ENCODE results near the gene TRIM63. TPM values are rescaled to one million over a fixed set of nuclear protein-coding genes. Genes with fewer than 3 reads are reported as not detected.
A peak's percentile ranks its signal among the peaks of the same experiment; 100 is the strongest.

TRIM63 gene
- total RNA-seq, 1 donor = 0.36 TPM

DNA sequence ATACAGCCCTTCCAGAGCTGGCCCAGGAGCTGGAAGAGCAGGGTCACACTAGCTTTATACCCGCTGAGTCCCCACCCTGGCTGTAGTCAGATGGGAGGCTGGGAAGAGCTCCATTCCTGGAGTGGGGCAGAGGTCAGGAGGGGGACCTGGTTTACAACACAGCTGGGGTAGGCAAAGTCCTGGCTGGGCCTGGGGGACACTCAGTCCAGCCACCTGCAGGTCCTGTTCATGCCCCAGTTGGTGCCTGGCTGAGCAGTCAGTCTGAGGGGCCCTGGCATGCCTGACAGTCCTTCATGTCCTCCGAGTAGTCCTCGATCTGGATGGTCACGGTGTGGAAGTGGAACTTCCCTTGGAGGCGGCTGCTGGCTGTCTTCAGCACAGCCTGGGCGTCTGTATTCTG lies 28.5 kb downstream of the TRIM63 start:
- Histone ChIP-seq H4K20me1 (ENCODE audit: insufficient read depth, low read length) (no peaks in the 10 kb centered on the region), H3K27me3 (ENCODE audit: insufficient read depth, low read length) (peaks cover 26% of the 10 kb centered on the region)
- TF ChIP-seq CTCF (IDR thresholded peaks at IDR 0.05; ENCODE audit: extremely low read depth, low read depth, low read length) = no peak

DNA sequence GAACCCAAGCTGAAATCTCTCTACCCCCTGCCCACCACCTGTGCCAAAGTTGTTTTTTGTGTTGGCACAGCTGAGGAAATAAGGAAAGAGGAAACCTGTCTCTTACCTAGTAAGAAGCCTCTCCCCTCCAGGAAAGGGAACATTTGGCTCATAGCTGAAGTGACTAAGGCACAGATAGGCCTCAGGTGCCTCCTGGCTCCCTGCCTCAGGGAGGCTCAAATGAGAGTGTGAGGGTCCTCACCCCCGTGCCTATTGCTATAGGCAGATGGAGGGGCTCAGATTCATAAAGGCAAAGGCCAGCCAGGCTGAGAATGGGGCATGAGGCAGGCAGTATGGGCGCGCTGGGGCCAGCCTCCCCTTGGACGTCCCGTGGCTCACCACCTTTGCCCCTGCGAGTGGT lies 29.0 kb downstream of the TRIM63 start:
- no peak for TF ChIP-seq CTCF (IDR thresholded peaks at IDR 0.05; ENCODE audit: extremely low read depth, low read depth, low read length)
- no peaks in the 10 kb centered on the region for H3K9me3 ChIP-seq (ENCODE audit: low read depth, low read length)
- peak; percentile 82 for DNase-seq (ENCODE audit: insufficient read length, low spot score, missing footprints)
- H3K4me2 ChIP-seq (ENCODE audit: insufficient read depth, low read length) = no peak overlapping the region
- H3K27ac ChIP-seq (ENCODE audit: low read depth, low read length) = no peak overlapping the region
- H3K79me2 ChIP-seq (ENCODE audit: insufficient read depth, low read length) = no peaks in the 10 kb centered on the region
- peaks cover 22% of the 10 kb centered on the region for H3K27me3 ChIP-seq (ENCODE audit: insufficient read depth, low read length)
- peaks cover 19% of the 10 kb centered on the region for H3K4me1 ChIP-seq (ENCODE audit: insufficient read depth, low read length)
- no peak overlapping the region for H2AFZ ChIP-seq (ENCODE audit: low read length)
- H3K36me3 ChIP-seq (ENCODE audit: insufficient read depth, low read length) = no peaks in the 10 kb centered on the region
- no peak overlapping the region for H3K4me3 ChIP-seq (ENCODE audit: insufficient read depth, low read length)
- no peaks in the 10 kb centered on the region for H4K20me1 ChIP-seq (ENCODE audit: insufficient read depth, low read length)

More for the DNA sequence above, 28.5 kb downstream of the TRIM63 start:
- H3K9me3 ChIP-seq (ENCODE audit: low read depth, low read length) = no peaks in the 10 kb centered on the region
- no peak overlapping the region for H3K27ac ChIP-seq (ENCODE audit: low read depth, low read length)
- H3K36me3 ChIP-seq (ENCODE audit: insufficient read depth, low read length) = no peaks in the 10 kb centered on the region
- H3K4me2 ChIP-seq (ENCODE audit: insufficient read depth, low read length) = no peak overlapping the region
- H3K79me2 ChIP-seq (ENCODE audit: insufficient read depth, low read length) = no peaks in the 10 kb centered on the region
- peak; percentile 73 for DNase-seq (ENCODE audit: insufficient read length, low spot score, missing footprints)
- peaks cover 19% of the 10 kb centered on the region for H3K4me1 ChIP-seq (ENCODE audit: insufficient read depth, low read length)
- no peak overlapping the region for H2AFZ ChIP-seq (ENCODE audit: low read length)
- no peak overlapping the region for H3K4me3 ChIP-seq (ENCODE audit: insufficient read depth, low read length)

GRCh38 chr1:26037904-26038303 lies 29.5 kb downstream of the TRIM63 start:
- H3K27me3 ChIP-seq (ENCODE audit: insufficient read depth, low read length) = peaks cover 16% of the 10 kb centered on the region
- no peak overlapping the region for H3K27ac ChIP-seq (ENCODE audit: low read depth, low read length)
- no peak for TF ChIP-seq CTCF (IDR thresholded peaks at IDR 0.05; ENCODE audit: extremely low read depth, low read depth, low read length)
- H3K4me2 ChIP-seq (ENCODE audit: insufficient read depth, low read length) = no peak overlapping the region
- DNase-seq (ENCODE audit: insufficient read length, low spot score, missing footprints) = peak; percentile 59
- no peaks in the 10 kb centered on the region for H3K36me3 ChIP-seq (ENCODE audit: insufficient read depth, low read length)
- H3K4me1 ChIP-seq (ENCODE audit: insufficient read depth, low read length) = peaks cover 19% of the 10 kb centered on the region
- H3K4me3 ChIP-seq (ENCODE audit: insufficient read depth, low read length) = no peak overlapping the region
- no peaks in the 10 kb centered on the region for H3K9me3 ChIP-seq (ENCODE audit: low read depth, low read length)
- no peaks in the 10 kb centered on the region for H4K20me1 ChIP-seq (ENCODE audit: insufficient read depth, low read length)
- no peak overlapping the region for H2AFZ ChIP-seq (ENCODE audit: low read length)
- H3K79me2 ChIP-seq (ENCODE audit: insufficient read depth, low read length) = no peaks in the 10 kb centered on the region

GRCh38 chr1:26036756-26037281 lies 30.6 kb downstream of the TRIM63 start:
- no peak for TF ChIP-seq CTCF (IDR thresholded peaks at IDR 0.05; ENCODE audit: extremely low read depth, low read depth, low read length)
- no peaks in the 10 kb centered on the region for H3K36me3 ChIP-seq (ENCODE audit: insufficient read depth, low read length)
- peak overlapping the region; percentile 98 for H3K4me2 ChIP-seq (ENCODE audit: insufficient read depth, low read length)
- H3K27me3 ChIP-seq (ENCODE audit: insufficient read depth, low read length) = peaks cover 8% of the 10 kb centered on the region
- no peaks in the 10 kb centered on the region for H4K20me1 ChIP-seq (ENCODE audit: insufficient read depth, low read length)
- H2AFZ ChIP-seq (ENCODE audit: low read length) = no peak overlapping the region
- H3K9me3 ChIP-seq (ENCODE audit: low read depth, low read length) = no peaks in the 10 kb centered on the region
- H3K4me3 ChIP-seq (ENCODE audit: insufficient read depth, low read length) = no peak overlapping the region
- no peak overlapping the region for H3K27ac ChIP-seq (ENCODE audit: low read depth, low read length)
- H3K4me1 ChIP-seq (ENCODE audit: insufficient read depth, low read length) = peaks cover 23% of the 10 kb centered on the region
- DNase-seq (ENCODE audit: insufficient read length, low spot score, missing footprints) = peak; percentile 55
- H3K79me2 ChIP-seq (ENCODE audit: insufficient read depth, low read length) = no peaks in the 10 kb centered on the region
